Lower leg skin (tissue), 3 donors: ENCODE measurements around the gene CLDND2.

Experiments
- CTCF ChIP-seq, 3 donors: fragments of 450-650 bp; IDR thresholded peaks; one replicate each; pipeline ENCODE4 v1.5.1; 2016; ENCODE audit warnings: antibody characterized with exemption in 3 of 3, mild to moderate bottlenecking in 3 of 3, moderate library complexity in 2 of 3
- POLR2A ChIP-seq, 2 donors: fragments of 450-650 bp; IDR thresholded peaks; one replicate each; pipeline ENCODE4 v1.6.1; 2016 to 2017; ENCODE audit warnings: antibody characterized with exemption in 2 of 2, mild to moderate bottlenecking in 1 of 2, moderate library complexity in 1 of 2

- TF ChIP-seq CTCF (IDR thresholded peaks at IDR 0.05) (no peak), POLR2A (IDR thresholded peaks at IDR 0.05) (no peak)
Measured at GRCh38 chr19:51317376-51317775, 51.4 kb downstream of the CLDND2 start.
